ENCODE measurements around the gene TNFSF9. TPM values are rescaled to one million over a fixed set of nuclear protein-coding genes. Genes with fewer than 3 reads are reported as not detected.

The TNFSF9 gene
- total and polyA plus RNA-seq, 2 donors (not counting 1 experiment from before 2014, with no cell fraction given) = 11.7 to 24.3 TPM

GRCh38 chr19:6533000-6533328 lies 2.1 kb downstream of the TNFSF9 start:
- Histone ChIP-seq H3K9me3 (ENCODE audit: control extremely low read depth in 1 of 3, control insufficient read depth in 2 of 3, insufficient read depth in 1 of 3, low read length in 2 of 3) (peaks cover 0 to 21% (median 3%) of the 10 kb centered on the region in 3 donors), H3K27me3 (replicated peaks in 1 of 4; ENCODE audit: control extremely low read depth in 1 of 4, control insufficient read depth in 3 of 4, insufficient read depth in 4 of 4, low read length in 3 of 4) (peaks cover 0 to 17% (median 7%) of the 10 kb centered on the region in 4 experiments), H3K9ac (ENCODE audit: low read length) (peak overlapping the region; percentile 64), H4K20me1 (ENCODE audit: control insufficient read depth, insufficient read depth, low read length, poor library complexity, severe bottlenecking) (peaks cover 5% of the 10 kb centered on the region), H2AFZ (ENCODE audit: insufficient read depth, low read depth, low read length, poor library complexity, severe bottlenecking) (no peak overlapping the region), H3K79me2 (ENCODE audit: control insufficient read depth, insufficient read depth, low read length) (no peaks in the 10 kb centered on the region), H3K36me3 (replicated peaks in 1 of 2; ENCODE audit: control extremely low read depth in 1 of 2, control insufficient read depth in 1 of 2, extremely low read depth in 1 of 2, insufficient read depth in 2 of 2, low read length in 1 of 2) (no peaks in the 10 kb centered on the region), H3K4me1 (ENCODE audit: control insufficient read depth in 2 of 2, insufficient read depth in 2 of 2, low read length in 2 of 2) (peaks cover 57 to 74% of the 10 kb centered on the region in 2 donors), H3K4me3 (ENCODE audit: control extremely low read depth in 1 of 5, extremely low read depth in 1 of 5, insufficient read depth in 1 of 5, low read depth in 2 of 5, low read length in 4 of 5) (peak overlapping the region in 3 of 5 experiments; percentile 17 to 64 (median 56)), H3K4me2 (replicated peaks; ENCODE audit: low read depth, low read length, poor library complexity, severe bottlenecking) (peak overlapping the region; percentile 87), H3K27ac (ENCODE audit: low read length in 2 of 2) (no peak overlapping the region)
- TF ChIP-seq EZH2 (IDR thresholded peaks at IDR 0.05; ENCODE audit: borderline replicate concordance, insufficient read depth, low read depth, low read length, poor library complexity, severe bottlenecking) (no peak), CTCF (IDR thresholded peaks at IDR 0.05) (no peak)
- intact Hi-C loops (cut with micrococcal nuclease) = loop anchor here (1.0 kb wide), 1 partner anchor 11 kb away; no protein-coding TSS in a partner anchor
- no peak for DNase-seq
- WGBS (ENCODE audit: insufficient coverage) = 49% methylated on average over 3 of the region's 3 CpGs
- ChIA-PET POLR2A (interaction anchor here (0.5 to 1.5 kb wide), 3 partner anchors 11 to 30 kb away, joined by 4 to 7 read pairs (median 5); no protein-coding TSS in a partner anchor), CTCF (interaction anchor here (1.4 kb wide), 2 partner anchors 16 to 55 kb away, joined by 3 to 6 read pairs; no protein-coding TSS in a partner anchor)
- Mint-ChIP-seq H3K4me1 (peaks cover 69% of the 10 kb centered on the region), H3K27ac (peak overlapping the region; percentile 82), H3K4me3 (peak overlapping the region; percentile 87), H3K9me3 (ENCODE audit: insufficient read depth) (no peaks in the 10 kb centered on the region), H3K27me3 (peaks cover 11% of the 10 kb centered on the region)
- ATAC-seq (ENCODE audit: low read depth) = no peak

- Mint-ChIP-seq H3K4me3 (no peak overlapping the region), H3K4me1 (peaks cover 61% of the 10 kb centered on the region), H3K27ac (no peak overlapping the region), H3K9me3 (ENCODE audit: insufficient read depth) (no peaks in the 10 kb centered on the region), H3K27me3 (peaks cover 11% of the 10 kb centered on the region)
- WGBS (ENCODE audit: insufficient coverage) = 73% methylated on average over 7 of the region's 11 CpGs
- DNase-seq (no peak), ATAC-seq (ENCODE audit: low read depth) (no peak)
- ChIA-PET POLR2A (interaction anchor here (0.6 to 2.9 kb wide), 2 partner anchors 9 to 12 kb away, joined by 4 to 14 read pairs; no protein-coding TSS in a partner anchor), CTCF (interaction anchor here (1.0 to 1.9 kb wide), 2 partner anchors 11 to 17 kb away, joined by 3 to 4 read pairs; no protein-coding TSS in a partner anchor)
- Histone ChIP-seq H3K79me2 (ENCODE audit: control insufficient read depth, insufficient read depth, low read length) (no peaks in the 10 kb centered on the region), H3K4me2 (replicated peaks; ENCODE audit: low read depth, low read length, poor library complexity, severe bottlenecking) (no peak overlapping the region), H3K9me3 (ENCODE audit: control extremely low read depth in 1 of 3, control insufficient read depth in 2 of 3, insufficient read depth in 1 of 3, low read length in 2 of 3) (peaks cover 0 to 21% (median 3%) of the 10 kb centered on the region in 3 donors), H4K20me1 (ENCODE audit: control insufficient read depth, insufficient read depth, low read length, poor library complexity, severe bottlenecking) (peaks cover 5% of the 10 kb centered on the region), H3K27me3 (replicated peaks in 1 of 4; ENCODE audit: control extremely low read depth in 1 of 4, control insufficient read depth in 3 of 4, insufficient read depth in 4 of 4, low read length in 3 of 4) (peaks cover 0 to 17% (median 7%) of the 10 kb centered on the region in 4 experiments), H2AFZ (ENCODE audit: insufficient read depth, low read depth, low read length, poor library complexity, severe bottlenecking) (no peak overlapping the region), H3K9ac (ENCODE audit: low read length) (no peak overlapping the region), H3K27ac (ENCODE audit: low read length in 2 of 2) (no peak overlapping the region), H3K4me3 (ENCODE audit: control extremely low read depth in 1 of 5, extremely low read depth in 1 of 5, insufficient read depth in 1 of 5, low read depth in 2 of 5, low read length in 4 of 5) (no peak overlapping the region), H3K4me1 (ENCODE audit: control insufficient read depth in 2 of 2, insufficient read depth in 2 of 2, low read length in 2 of 2) (peaks cover 50 to 71% of the 10 kb centered on the region in 2 donors), H3K36me3 (replicated peaks in 1 of 2; ENCODE audit: control extremely low read depth in 1 of 2, control insufficient read depth in 1 of 2, extremely low read depth in 1 of 2, insufficient read depth in 2 of 2, low read length in 1 of 2) (no peaks in the 10 kb centered on the region)
- TF ChIP-seq CTCF (IDR thresholded peaks at IDR 0.05) = no peak
- TF ChIP-seq EZH2 (IDR thresholded peaks at IDR 0.05; ENCODE audit: borderline replicate concordance, insufficient read depth, low read depth, low read length, poor library complexity, severe bottlenecking) = no peak
- intact Hi-C loops (cut with micrococcal nuclease) = no loop called here
Measured at GRCh38 chr19:6533746-6534418, 3.1 kb downstream of the TNFSF9 start.
